GM21526 (cell line): ENCODE results near the gene IRS1.

Experiments used
- ATAC-seq: cut with Tn5 transposase; IDR thresholded peaks from one replicate; pipeline ENCODE4 v1.9.1; 2021; ENCODE audit warnings: moderate library complexity; ENCODE audit not compliant: unreplicated experiment, low FRiP score

The IRS1 gene

DNA sequence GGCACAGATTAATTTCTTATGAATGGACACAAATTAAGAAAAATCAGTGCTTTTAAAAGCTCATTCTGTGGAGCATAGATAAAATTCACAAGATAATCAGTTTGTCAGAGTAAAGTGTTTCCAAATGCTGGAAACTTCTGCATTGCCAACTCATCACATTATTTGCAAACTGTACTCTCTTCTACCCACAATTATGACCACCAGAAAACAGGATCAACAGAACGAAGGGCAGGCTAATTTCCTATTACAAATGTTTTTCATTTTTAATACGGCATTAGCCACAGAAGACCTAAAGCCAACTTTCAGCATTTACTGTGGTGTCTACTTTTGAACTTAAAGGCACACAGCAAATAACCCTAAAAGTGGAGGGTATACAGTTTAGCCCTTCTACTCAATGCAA lies 6.0 kb downstream of the IRS1 start:
- no peak for ATAC-seq

DNA sequence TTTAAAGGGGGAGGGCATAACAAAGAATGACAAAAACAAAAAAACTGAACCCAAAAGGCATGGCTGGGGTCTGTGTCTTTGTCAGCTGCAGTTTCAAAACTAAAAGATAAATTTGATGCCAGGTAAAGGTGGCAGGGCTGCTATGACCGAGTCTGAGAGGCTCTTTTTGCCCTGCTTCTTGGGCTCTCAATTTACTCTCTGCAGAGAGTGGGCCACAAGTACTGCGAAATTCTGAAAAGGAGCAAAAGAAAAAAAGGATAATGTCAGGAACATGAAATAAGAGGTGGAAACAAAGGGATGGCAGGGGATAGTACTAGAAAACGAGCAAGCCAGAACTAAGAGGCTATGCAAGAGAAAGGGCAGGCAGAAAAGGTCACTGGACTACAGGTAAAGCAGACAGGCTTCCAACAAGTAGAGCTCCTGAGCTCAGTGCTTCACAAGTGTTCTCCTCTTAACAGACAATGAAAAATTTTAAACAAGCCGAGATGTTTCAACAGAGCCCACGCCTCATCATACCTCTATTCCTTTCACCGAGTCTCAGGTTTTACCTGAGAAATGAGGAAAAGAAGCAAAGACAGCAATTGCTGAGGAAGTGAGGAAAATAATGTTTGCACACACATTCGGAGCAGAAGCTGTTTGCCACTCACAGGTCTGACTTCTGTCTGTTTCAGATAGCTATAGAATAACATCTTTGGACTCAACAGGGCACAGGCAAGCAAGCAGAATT lies 7.3 kb downstream of the IRS1 start:
- no peak for ATAC-seq

DNA sequence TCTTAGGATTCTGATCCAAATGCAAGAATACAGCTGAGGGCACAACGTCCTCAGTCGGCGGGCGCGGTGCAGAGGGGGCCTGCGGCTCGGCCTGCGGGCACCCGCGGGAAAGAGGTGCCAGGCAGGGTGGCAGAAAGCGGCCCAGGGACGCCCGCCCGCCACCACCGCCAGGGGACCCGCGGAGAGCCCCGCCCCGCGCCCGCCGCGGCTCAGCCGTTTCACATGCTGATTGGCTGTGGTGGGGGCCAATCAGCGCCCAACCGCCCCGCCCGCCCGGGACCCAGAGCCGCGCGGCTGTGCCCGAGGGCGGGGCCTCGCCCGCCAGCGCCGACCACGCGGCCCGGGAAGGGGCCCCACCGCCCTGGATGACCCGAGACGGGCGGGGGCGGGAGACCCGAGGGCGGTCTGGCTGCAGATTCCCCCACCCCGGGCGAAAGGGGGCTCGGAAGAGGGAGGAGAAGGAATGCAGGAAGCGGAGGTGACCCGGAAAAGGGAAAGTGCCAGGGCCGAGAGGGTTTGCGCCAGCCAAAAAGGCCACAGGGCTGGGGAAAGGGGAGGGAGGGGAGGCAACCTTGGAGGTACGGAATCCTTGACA lies 8.0 kb downstream of the IRS1 start:
- peak; percentile 98 for ATAC-seq

GRCh38 chr2:226791056-226791486 lies 8.5 kb downstream of the IRS1 start:
- ATAC-seq: peak; percentile 50

- no peak for ATAC-seq
Observed at GRCh38 chr2:226790431-226790830, 9.2 kb downstream of the IRS1 start.

GRCh38 chr2:226790011-226790410 lies 9.6 kb downstream of the IRS1 start:
- no peak for ATAC-seq

DNA sequence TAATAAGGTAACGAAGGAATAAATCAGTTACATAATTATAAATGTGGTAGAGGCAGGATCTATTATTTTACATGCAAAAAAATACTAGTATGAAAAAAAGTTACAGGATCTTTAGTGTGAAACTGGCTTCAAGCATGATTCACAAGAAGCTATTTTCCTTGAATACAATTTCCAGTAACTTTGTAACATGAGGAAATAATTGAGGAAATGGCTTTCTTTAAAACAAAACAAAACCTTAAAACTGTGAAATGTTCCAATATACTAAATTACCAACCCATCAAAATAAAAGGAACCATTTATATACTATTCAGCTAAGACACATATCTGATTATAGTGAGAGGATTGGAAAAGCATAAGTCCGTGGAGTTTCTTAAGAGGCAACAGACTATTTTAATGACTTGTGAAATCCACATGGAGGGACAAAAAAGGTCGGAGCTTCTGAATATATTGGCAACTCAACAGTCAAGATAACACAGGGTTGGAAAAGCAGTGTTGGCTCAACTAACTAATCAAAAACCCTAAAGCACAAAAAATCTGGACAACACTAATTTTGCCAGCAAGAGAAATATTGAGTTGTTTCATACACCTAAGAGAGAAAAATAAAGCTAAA lies 10.6 kb downstream of the IRS1 start:
- ATAC-seq: no peak

GRCh38 chr2:226788064-226788463 lies 11.6 kb downstream of the IRS1 start:
- ATAC-seq: no peak

GRCh38 chr2:226783885-226784284 lies 15.7 kb downstream of the IRS1 start:
- ATAC-seq: no peak

- ATAC-seq: no peak
Observed at GRCh38 chr2:226782092-226782713, 17.4 kb downstream of the IRS1 start.

GRCh38 chr2:226780431-226780830 lies 19.2 kb downstream of the IRS1 start:
- no peak for ATAC-seq

DNA sequence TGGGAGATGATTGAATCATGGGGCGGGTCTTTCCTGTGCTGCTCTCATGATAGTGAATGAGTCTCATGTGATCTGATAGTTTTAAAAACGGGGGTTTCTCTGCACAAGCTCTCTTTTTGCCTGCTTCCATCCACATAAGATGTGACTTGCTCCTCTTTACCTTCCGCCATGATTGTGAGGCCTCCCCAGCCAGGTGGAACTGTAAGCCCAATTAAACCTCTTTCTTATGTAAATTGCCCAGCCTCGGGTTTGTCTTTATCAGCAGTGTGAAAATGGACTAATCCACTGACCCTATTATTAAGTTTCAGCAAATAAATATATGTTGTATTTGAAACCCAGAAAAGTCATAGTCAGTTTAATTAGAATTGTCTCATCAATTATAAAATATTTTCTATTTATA lies 22.0 kb downstream of the IRS1 start:
- ATAC-seq: no peak

GRCh38 chr2:226776104-226776503 lies 23.5 kb downstream of the IRS1 start:
- no peak for ATAC-seq

GRCh38 chr2:226775032-226775509 lies 24.5 kb downstream of the IRS1 start:
- no peak for ATAC-seq

DNA sequence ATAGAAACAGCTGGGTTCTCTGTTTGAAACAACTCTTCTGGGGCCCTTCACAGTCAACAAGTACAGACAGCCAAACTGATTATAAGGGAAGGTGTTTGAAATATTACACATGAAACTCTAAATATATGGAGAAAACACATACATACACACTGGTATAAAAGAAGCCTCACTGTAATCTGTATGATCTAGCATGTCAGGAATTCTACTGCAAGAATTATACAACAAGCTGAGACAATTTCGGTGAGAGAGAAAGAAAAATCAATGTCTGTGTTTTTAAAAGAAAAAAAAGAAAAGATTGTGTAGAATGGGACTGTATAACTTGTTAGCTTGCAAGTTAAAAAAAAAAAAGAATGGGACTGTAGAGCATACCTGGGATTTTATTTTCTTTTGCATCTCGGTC lies 26.3 kb downstream of the IRS1 start:
- peak; percentile 34 for ATAC-seq

GRCh38 chr2:226772389-226773179 lies 27.0 kb downstream of the IRS1 start:
- ATAC-seq: peak; percentile 98

DNA sequence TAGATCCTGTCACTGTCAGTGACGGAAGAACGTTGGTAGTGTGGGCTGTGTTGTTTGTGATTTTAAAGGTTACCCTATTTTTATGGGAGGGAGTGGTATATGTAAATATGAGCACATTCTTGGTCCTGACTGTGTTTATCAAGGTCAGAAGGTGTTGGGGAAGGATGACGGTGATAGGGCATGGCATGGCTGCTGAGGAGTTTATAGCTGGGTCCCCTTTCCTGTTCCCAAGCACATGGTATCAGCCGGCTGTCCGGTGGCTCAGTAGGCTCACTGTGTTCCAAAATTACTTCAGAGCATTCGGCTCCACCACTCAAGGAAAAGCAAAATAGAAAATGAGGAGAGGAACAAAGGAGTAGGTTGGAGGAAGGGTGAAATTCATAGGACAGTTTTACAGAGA lies 28.6 kb downstream of the IRS1 start:
- ATAC-seq: no peak

DNA sequence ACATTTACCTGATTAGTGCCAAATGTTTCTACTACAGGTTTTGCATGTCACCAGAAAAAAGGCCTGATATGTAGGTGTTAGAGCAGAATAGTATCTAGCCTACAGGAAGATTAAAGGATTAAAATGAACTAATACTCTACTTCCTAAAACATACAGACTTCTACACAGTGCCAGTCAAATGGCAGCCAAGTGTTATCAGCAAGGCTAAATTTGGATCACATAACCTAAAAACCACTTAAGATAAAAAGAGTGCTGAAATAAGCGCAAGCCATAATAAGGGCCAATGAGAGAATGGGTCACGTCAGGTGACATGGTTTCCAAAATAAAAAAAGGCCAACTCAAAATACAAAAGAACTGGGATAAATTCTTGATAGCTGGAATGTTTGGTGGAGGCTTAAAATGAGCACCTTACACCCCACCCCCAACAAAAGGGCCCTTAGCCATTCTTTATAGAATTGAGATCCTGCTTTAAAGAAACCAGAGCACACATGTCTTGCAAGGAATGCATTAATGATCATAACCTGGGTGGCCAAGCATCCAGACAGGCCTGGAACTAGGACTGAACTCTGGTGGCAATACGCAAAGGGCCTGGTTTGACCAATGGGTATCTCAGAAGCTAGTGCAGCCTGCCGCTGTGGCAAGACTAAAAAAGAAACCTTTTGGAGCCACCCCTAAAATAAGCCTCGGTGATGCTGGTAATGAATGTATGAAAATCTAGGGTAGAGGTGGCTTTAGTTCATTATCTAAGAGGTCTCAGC lies 32.4 kb downstream of the IRS1 start:
- ATAC-seq: no peak

- no peak for ATAC-seq
Observed at GRCh38 chr2:226766352-226767055, 33.1 kb downstream of the IRS1 start.
